Osteocyte (in vitro differentiated cells): ENCODE measurements around the gene MAP3K14. TPM values are rescaled to one million over a fixed set of nuclear protein-coding genes. Genes with fewer than 3 reads are reported as not detected.

ENCODE experiments used
- DNase-seq: peaks from one replicate; pipeline ENCODE4 v3.0.0; 2021; ENCODE audit warnings: mixed read lengths; ENCODE audit not compliant: unreplicated experiment; ENCODE audit errors: extremely low spot score
- H3K27ac Mint-ChIP-seq: one replicate; pipeline ENCODE4 v1.8.0; 2021; ENCODE audit warnings: mild to moderate bottlenecking, mixed read lengths; ENCODE audit not compliant: unreplicated experiment
- H3K27me3 Mint-ChIP-seq: one replicate; pipeline ENCODE4 v1.8.0; 2021; ENCODE audit warnings: mixed read lengths; ENCODE audit not compliant: unreplicated experiment
- H3K36me3 Mint-ChIP-seq: one replicate; pipeline ENCODE4 v1.8.0; 2021; ENCODE audit warnings: mixed read lengths; ENCODE audit not compliant: unreplicated experiment
- H3K4me1 Mint-ChIP-seq: one replicate; pipeline ENCODE4 v1.8.0; 2021; ENCODE audit warnings: mixed read lengths; ENCODE audit not compliant: unreplicated experiment
- H3K4me3 Mint-ChIP-seq: one replicate; pipeline ENCODE4 v1.8.0; 2021; ENCODE audit warnings: mild to moderate bottlenecking, moderate library complexity, mixed read lengths; ENCODE audit not compliant: unreplicated experiment
- H3K9me3 Mint-ChIP-seq: one replicate; pipeline ENCODE4 v1.8.0; 2021; ENCODE audit warnings: mixed read lengths; ENCODE audit not compliant: unreplicated experiment
- total RNA-seq: library from RNA; stranded (reverse); gene quantifications from 2 replicates; pipeline ENCODE4 v1.2.1, GENCODE V29; 2021
- TF ChIP-seq, protein P1 (sequence below): fragments of 200-600 bp; sonication (generic); IDR thresholded peaks from 2 replicates; pipeline ENCODE4 v1.5.0; 2021; ENCODE audit warnings: antibody characterized with exemption, mild to moderate bottlenecking, moderate library complexity

MAP3K14 gene
- total RNA-seq, 1 donor from 2014 or later = 13.2 TPM

DNA sequence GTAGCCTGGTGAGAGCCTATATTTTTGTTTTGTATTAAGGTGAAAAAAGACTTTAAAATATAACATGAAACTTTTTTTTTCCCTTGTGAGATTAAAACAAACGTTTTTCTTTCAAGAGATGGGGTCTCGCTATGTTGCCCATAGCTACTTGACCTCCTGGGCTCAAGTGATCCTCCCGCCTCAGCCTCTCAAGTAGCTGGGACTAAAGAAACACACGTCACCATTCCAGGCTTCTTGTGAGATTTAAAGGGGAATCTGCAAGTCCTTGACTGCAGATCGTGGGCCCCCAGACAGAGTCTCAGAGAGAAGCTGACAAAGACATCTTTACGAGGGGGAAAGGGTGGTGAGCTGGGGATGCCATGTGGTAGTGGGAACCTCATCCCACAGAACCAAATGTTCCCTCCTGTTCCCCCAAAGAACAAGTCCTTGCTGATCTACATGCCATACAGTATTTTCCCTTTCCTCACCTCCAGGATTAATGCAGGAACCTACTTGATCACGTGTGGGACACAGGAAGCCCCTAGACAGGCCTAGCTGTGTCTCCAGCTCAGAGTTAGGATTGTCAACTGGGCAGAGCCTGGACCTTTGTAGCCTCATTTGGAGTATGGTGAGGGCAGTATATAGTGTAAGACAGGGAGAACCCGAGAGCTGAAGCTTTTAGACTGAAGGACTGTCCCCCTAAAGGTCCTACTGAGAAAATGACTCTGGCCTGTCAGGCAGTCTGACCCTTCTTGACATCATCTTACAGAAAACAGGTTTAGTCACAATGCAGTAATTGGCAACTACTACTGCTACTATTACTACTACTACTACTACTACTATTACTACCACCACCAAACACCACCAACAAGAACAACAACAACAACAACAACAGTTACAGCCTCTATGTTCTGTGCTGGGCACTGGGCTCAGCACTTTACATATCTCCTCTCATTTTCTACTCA, 4.1 kb downstream of the MAP3K14 start:
- Mint-ChIP-seq H3K4me1 (peaks cover 70% of the 10 kb centered on the region), H3K27ac (peak overlapping the region; percentile 95), H3K4me3 (peak overlapping the region; percentile 53), H3K36me3 (peaks cover 5% of the 10 kb centered on the region), H3K27me3 (no peaks in the 10 kb centered on the region), H3K9me3 (no peaks in the 10 kb centered on the region)
- no peak for DNase-seq
- TF ChIP-seq, protein P1, sequence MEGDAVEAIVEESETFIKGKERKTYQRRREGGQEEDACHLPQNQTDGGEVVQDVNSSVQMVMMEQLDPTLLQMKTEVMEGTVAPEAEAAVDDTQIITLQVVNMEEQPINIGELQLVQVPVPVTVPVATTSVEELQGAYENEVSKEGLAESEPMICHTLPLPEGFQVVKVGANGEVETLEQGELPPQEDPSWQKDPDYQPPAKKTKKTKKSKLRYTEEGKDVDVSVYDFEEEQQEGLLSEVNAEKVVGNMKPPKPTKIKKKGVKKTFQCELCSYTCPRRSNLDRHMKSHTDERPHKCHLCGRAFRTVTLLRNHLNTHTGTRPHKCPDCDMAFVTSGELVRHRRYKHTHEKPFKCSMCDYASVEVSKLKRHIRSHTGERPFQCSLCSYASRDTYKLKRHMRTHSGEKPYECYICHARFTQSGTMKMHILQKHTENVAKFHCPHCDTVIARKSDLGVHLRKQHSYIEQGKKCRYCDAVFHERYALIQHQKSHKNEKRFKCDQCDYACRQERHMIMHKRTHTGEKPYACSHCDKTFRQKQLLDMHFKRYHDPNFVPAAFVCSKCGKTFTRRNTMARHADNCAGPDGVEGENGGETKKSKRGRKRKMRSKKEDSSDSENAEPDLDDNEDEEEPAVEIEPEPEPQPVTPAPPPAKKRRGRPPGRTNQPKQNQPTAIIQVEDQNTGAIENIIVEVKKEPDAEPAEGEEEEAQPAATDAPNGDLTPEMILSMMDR = no peak

- H3K9me3 Mint-ChIP-seq = no peaks in the 10 kb centered on the region
- H3K4me1 Mint-ChIP-seq = peaks cover 71% of the 10 kb centered on the region
- no peaks in the 10 kb centered on the region for H3K27me3 Mint-ChIP-seq
- peaks cover 9% of the 10 kb centered on the region for H3K36me3 Mint-ChIP-seq
- H3K4me3 Mint-ChIP-seq = peak overlapping the region; percentile 53
- peak overlapping the region; percentile 95 for H3K27ac Mint-ChIP-seq
- TF ChIP-seq, protein P1 = no peak
- DNase-seq = no peak
These were observed 4.9 kb downstream of the MAP3K14 start for GRCh38 chr17:45311760-45312476.

DNA sequence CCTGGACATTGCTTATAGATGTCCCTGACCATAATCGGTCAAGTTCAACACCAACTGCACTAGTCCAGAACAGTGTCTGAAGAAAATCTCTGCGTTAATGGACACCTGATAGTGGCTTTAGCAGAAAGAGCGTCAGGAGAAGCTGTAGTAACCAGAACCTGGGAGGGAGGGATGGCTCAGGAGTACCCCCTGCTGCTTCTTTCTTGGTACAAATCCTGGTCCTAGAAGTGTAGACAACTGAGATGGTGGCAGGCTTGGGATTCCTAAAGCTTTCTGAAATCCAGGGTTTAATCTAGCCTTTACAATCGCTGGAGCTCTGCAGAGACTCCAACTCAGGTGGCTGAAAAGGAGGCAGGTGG, 5.4 kb downstream of the MAP3K14 start:
- H3K27ac Mint-ChIP-seq = peak overlapping the region; percentile 95
- H3K4me1 Mint-ChIP-seq = peaks cover 74% of the 10 kb centered on the region
- no peaks in the 10 kb centered on the region for H3K9me3 Mint-ChIP-seq

GRCh38 chr17:45310380-45311324, 6.2 kb downstream of the MAP3K14 start:
- Mint-ChIP-seq H3K36me3 (peaks cover 13% of the 10 kb centered on the region), H3K9me3 (no peaks in the 10 kb centered on the region), H3K4me3 (no peak overlapping the region), H3K27ac (peak overlapping the region; percentile 95), H3K4me1 (peaks cover 77% of the 10 kb centered on the region), H3K27me3 (no peaks in the 10 kb centered on the region)
- no peak for DNase-seq
- TF ChIP-seq, protein P1 = no peak

More for the DNA sequence above, 5.4 kb downstream of the MAP3K14 start:
- DNase-seq = no peak
- Mint-ChIP-seq H3K36me3 (peaks cover 11% of the 10 kb centered on the region), H3K4me3 (no peak overlapping the region), H3K27me3 (no peaks in the 10 kb centered on the region)
- TF ChIP-seq, protein P1 = no peak
